ENCODE results near the gene MAG.
"Not testable (repeated sequence)": the region's sequence is repeated elsewhere in the genome, so short reads cannot be mapped to it uniquely, and the experiment has no call there.

The MAG gene

GRCh38 chr19:35281303-35281702, 10.7 kb upstream of the MAG start:
- H3K4me1 ChIP-seq (ENCODE audit: control insufficient read depth in 1 of 2, insufficient read depth in 2 of 2, low read length in 2 of 2): peaks cover 0 to 12% of the 10 kb centered on the region in 2 donors
- H3K27ac ChIP-seq (ENCODE audit: low read depth, low read length): no peak overlapping the region
- H3K9me3 ChIP-seq (ENCODE audit: control insufficient read depth in 1 of 2, low read length in 2 of 2): no peaks in the 10 kb centered on the region
- H3K9ac ChIP-seq (ENCODE audit: low read depth in 1 of 2, low read length in 2 of 2): no peak overlapping the region
- peaks cover 0 to 7% of the 10 kb centered on the region in 2 donors for H3K27me3 ChIP-seq (ENCODE audit: control insufficient read depth in 1 of 2, insufficient read depth in 2 of 2, low read length in 2 of 2)
- peaks cover 2 to 24% of the 10 kb centered on the region in 2 donors for H3K36me3 ChIP-seq (ENCODE audit: control insufficient read depth in 1 of 2, insufficient read depth in 2 of 2, low read length in 2 of 2)
- H3K4me3 ChIP-seq (ENCODE audit: low read depth in 1 of 2, low read length in 2 of 2): no peak overlapping the region

GRCh38 chr19:35284153-35285094, 7.5 kb upstream of the MAG start:
- Histone ChIP-seq H3K27ac (ENCODE audit: low read depth, low read length) (no peak overlapping the region), H3K36me3 (ENCODE audit: control insufficient read depth in 1 of 2, insufficient read depth in 2 of 2, low read length in 2 of 2) (no peaks in the 10 kb centered on the region), H3K4me1 (ENCODE audit: control insufficient read depth in 1 of 2, insufficient read depth in 2 of 2, low read length in 2 of 2) (peaks cover 0 to 12% of the 10 kb centered on the region in 2 donors), H3K27me3 (ENCODE audit: control insufficient read depth in 1 of 2, insufficient read depth in 2 of 2, low read length in 2 of 2) (peaks cover 0 to 7% of the 10 kb centered on the region in 2 donors), H3K4me3 (ENCODE audit: low read depth in 1 of 2, low read length in 2 of 2) (no peak overlapping the region), H3K9me3 (ENCODE audit: control insufficient read depth in 1 of 2, low read length in 2 of 2) (no peaks in the 10 kb centered on the region), H3K9ac (ENCODE audit: low read depth in 1 of 2, low read length in 2 of 2) (no peak overlapping the region)

GRCh38 chr19:35285095-35285449, 6.9 kb upstream of the MAG start:
- Histone ChIP-seq H3K9me3 (ENCODE audit: control insufficient read depth in 1 of 2, low read length in 2 of 2) (no peaks in the 10 kb centered on the region), H3K36me3 (ENCODE audit: control insufficient read depth in 1 of 2, insufficient read depth in 2 of 2, low read length in 2 of 2) (no peaks in the 10 kb centered on the region), H3K9ac (ENCODE audit: low read depth in 1 of 2, low read length in 2 of 2) (no peak overlapping the region), H3K27me3 (ENCODE audit: control insufficient read depth in 1 of 2, insufficient read depth in 2 of 2, low read length in 2 of 2) (peaks cover 0 to 7% of the 10 kb centered on the region in 2 donors), H3K27ac (ENCODE audit: low read depth, low read length) (no peak overlapping the region), H3K4me3 (ENCODE audit: low read depth in 1 of 2, low read length in 2 of 2) (no peak overlapping the region), H3K4me1 (ENCODE audit: control insufficient read depth in 1 of 2, insufficient read depth in 2 of 2, low read length in 2 of 2) (peaks cover 0 to 12% of the 10 kb centered on the region in 2 donors)

GRCh38 chr19:35285465-35285864, 6.5 kb upstream of the MAG start:
- H3K27me3 ChIP-seq (ENCODE audit: control insufficient read depth in 1 of 2, insufficient read depth in 2 of 2, low read length in 2 of 2); H3K9me3 ChIP-seq (ENCODE audit: control insufficient read depth in 1 of 2, low read length in 2 of 2); H3K27ac ChIP-seq (ENCODE audit: low read depth, low read length); H3K4me3 ChIP-seq (ENCODE audit: low read depth in 1 of 2, low read length in 2 of 2); H3K36me3 ChIP-seq (ENCODE audit: control insufficient read depth in 1 of 2, insufficient read depth in 2 of 2, low read length in 2 of 2); H3K9ac ChIP-seq (ENCODE audit: low read depth in 1 of 2, low read length in 2 of 2): not testable (repeated sequence)
- peaks cover 0 to 12% of the 10 kb centered on the region in 2 donors for H3K4me1 ChIP-seq (ENCODE audit: control insufficient read depth in 1 of 2, insufficient read depth in 2 of 2, low read length in 2 of 2)

GRCh38 chr19:35286101-35286500, 5.9 kb upstream of the MAG start:
- H3K27me3 ChIP-seq (ENCODE audit: control insufficient read depth in 1 of 2, insufficient read depth in 2 of 2, low read length in 2 of 2); H3K36me3 ChIP-seq (ENCODE audit: control insufficient read depth in 1 of 2, insufficient read depth in 2 of 2, low read length in 2 of 2); H3K27ac ChIP-seq (ENCODE audit: low read depth, low read length); H3K9ac ChIP-seq (ENCODE audit: low read depth in 1 of 2, low read length in 2 of 2); H3K9me3 ChIP-seq (ENCODE audit: control insufficient read depth in 1 of 2, low read length in 2 of 2); H3K4me3 ChIP-seq (ENCODE audit: low read depth in 1 of 2, low read length in 2 of 2): not testable (repeated sequence)
- H3K4me1 ChIP-seq (ENCODE audit: control insufficient read depth in 1 of 2, insufficient read depth in 2 of 2, low read length in 2 of 2): peaks cover 0 to 10% of the 10 kb centered on the region in 2 donors

- H3K36me3 ChIP-seq (ENCODE audit: control insufficient read depth in 1 of 2, insufficient read depth in 2 of 2, low read length in 2 of 2): no peaks in the 10 kb centered on the region
- no peak overlapping the region for H3K4me3 ChIP-seq (ENCODE audit: low read depth in 1 of 2, low read length in 2 of 2)
Observed at GRCh38 chr19:35287713-35288112, 4.2 kb upstream of the MAG start.

GRCh38 chr19:35288331-35288730, 3.6 kb upstream of the MAG start:
- no peak overlapping the region for H3K4me3 ChIP-seq (ENCODE audit: low read depth in 1 of 2, low read length in 2 of 2)

More at GRCh38 chr19:35287713-35288112, 4.2 kb upstream of the MAG start:
- H3K9me3 ChIP-seq (ENCODE audit: control insufficient read depth in 1 of 2, low read length in 2 of 2): no peaks in the 10 kb centered on the region
- H3K9ac ChIP-seq (ENCODE audit: low read depth in 1 of 2, low read length in 2 of 2): no peak overlapping the region
- no peaks in the 10 kb centered on the region for H3K4me1 ChIP-seq (ENCODE audit: control insufficient read depth in 1 of 2, insufficient read depth in 2 of 2, low read length in 2 of 2)
- H3K27ac ChIP-seq (ENCODE audit: low read depth, low read length): no peak overlapping the region
- peaks cover 0 to 3% of the 10 kb centered on the region in 2 donors for H3K27me3 ChIP-seq (ENCODE audit: control insufficient read depth in 1 of 2, insufficient read depth in 2 of 2, low read length in 2 of 2)

GRCh38 chr19:35288906-35289305, 3.1 kb upstream of the MAG start:
- Histone ChIP-seq H3K27ac (ENCODE audit: low read depth, low read length) (no peak overlapping the region), H3K27me3 (ENCODE audit: control insufficient read depth in 1 of 2, insufficient read depth in 2 of 2, low read length in 2 of 2) (no peaks in the 10 kb centered on the region), H3K4me1 (ENCODE audit: control insufficient read depth in 1 of 2, insufficient read depth in 2 of 2, low read length in 2 of 2) (no peaks in the 10 kb centered on the region), H3K9ac (ENCODE audit: low read depth in 1 of 2, low read length in 2 of 2) (no peak overlapping the region), H3K9me3 (ENCODE audit: control insufficient read depth in 1 of 2, low read length in 2 of 2) (no peaks in the 10 kb centered on the region), H3K36me3 (ENCODE audit: control insufficient read depth in 1 of 2, insufficient read depth in 2 of 2, low read length in 2 of 2) (no peaks in the 10 kb centered on the region), H3K4me3 (ENCODE audit: low read depth in 1 of 2, low read length in 2 of 2) (no peak overlapping the region)

More at GRCh38 chr19:35288331-35288730, 3.6 kb upstream of the MAG start:
- H3K36me3 ChIP-seq (ENCODE audit: control insufficient read depth in 1 of 2, insufficient read depth in 2 of 2, low read length in 2 of 2): no peaks in the 10 kb centered on the region
- peaks cover 0 to 2% of the 10 kb centered on the region in 2 donors for H3K27me3 ChIP-seq (ENCODE audit: control insufficient read depth in 1 of 2, insufficient read depth in 2 of 2, low read length in 2 of 2)
- no peak overlapping the region for H3K27ac ChIP-seq (ENCODE audit: low read depth, low read length)
- no peak overlapping the region for H3K9ac ChIP-seq (ENCODE audit: low read depth in 1 of 2, low read length in 2 of 2)
- no peaks in the 10 kb centered on the region for H3K9me3 ChIP-seq (ENCODE audit: control insufficient read depth in 1 of 2, low read length in 2 of 2)
- no peaks in the 10 kb centered on the region for H3K4me1 ChIP-seq (ENCODE audit: control insufficient read depth in 1 of 2, insufficient read depth in 2 of 2, low read length in 2 of 2)

GRCh38 chr19:35290381-35291127, 1.4 kb upstream of the MAG start:
- H3K4me3 ChIP-seq (ENCODE audit: low read depth in 1 of 2, low read length in 2 of 2): no peak overlapping the region
- H3K36me3 ChIP-seq (ENCODE audit: control insufficient read depth in 1 of 2, insufficient read depth in 2 of 2, low read length in 2 of 2): no peaks in the 10 kb centered on the region
- H3K9me3 ChIP-seq (ENCODE audit: control insufficient read depth in 1 of 2, low read length in 2 of 2): no peaks in the 10 kb centered on the region
- no peaks in the 10 kb centered on the region for H3K4me1 ChIP-seq (ENCODE audit: control insufficient read depth in 1 of 2, insufficient read depth in 2 of 2, low read length in 2 of 2)
- H3K27me3 ChIP-seq (ENCODE audit: control insufficient read depth in 1 of 2, insufficient read depth in 2 of 2, low read length in 2 of 2): no peaks in the 10 kb centered on the region
- H3K27ac ChIP-seq (ENCODE audit: low read depth, low read length): no peak overlapping the region
- H3K9ac ChIP-seq (ENCODE audit: low read depth in 1 of 2, low read length in 2 of 2): no peak overlapping the region

- Histone ChIP-seq H3K9ac (ENCODE audit: low read depth in 1 of 2, low read length in 2 of 2) (no peak overlapping the region), H3K4me3 (ENCODE audit: low read depth in 1 of 2, low read length in 2 of 2) (no peak overlapping the region), H3K27me3 (ENCODE audit: control insufficient read depth in 1 of 2, insufficient read depth in 2 of 2, low read length in 2 of 2) (no peaks in the 10 kb centered on the region), H3K36me3 (ENCODE audit: control insufficient read depth in 1 of 2, insufficient read depth in 2 of 2, low read length in 2 of 2) (no peaks in the 10 kb centered on the region), H3K27ac (ENCODE audit: low read depth, low read length) (no peak overlapping the region), H3K4me1 (ENCODE audit: control insufficient read depth in 1 of 2, insufficient read depth in 2 of 2, low read length in 2 of 2) (no peaks in the 10 kb centered on the region), H3K9me3 (ENCODE audit: control insufficient read depth in 1 of 2, low read length in 2 of 2) (no peaks in the 10 kb centered on the region)
Observed at GRCh38 chr19:35291259-35291658, 702 bp upstream of the MAG start.

Data from duodenal mucosa (tissue), 2 donors.